Heart left ventricle (tissue), 16 donors: Measurements from ENCODE around the gene MAPKAP1. TPM values are rescaled to one million over a fixed set of nuclear protein-coding genes. Genes with fewer than 3 reads are reported as not detected.

Experiments
- ATAC-seq, 4 donors: fragments of 200-7000 bp; cut with Tn5 transposase; one replicate each; pipeline ENCODE4 v1.9.1; 2020 to 2022; ENCODE audit warnings: moderate library complexity in 4 of 4, mild to moderate bottlenecking in 3 of 4, moderate number of reproducible peaks in 1 of 4
- DNase-seq, 5 donors: peaks; one replicate each; pipeline ENCODE4 v3.0.0-alpha.2; 2020
- H3K27ac ChIP-seq, 12 donors: fragments of 200-600 bp; sonication (generic) in 4 of 12; one replicate each; pipeline versions ENCODE4 v1.5.0 to v1.8.0; 2016 to 2022; ENCODE audit warnings: mild to moderate bottlenecking in 2 of 12
- H3K27me3 ChIP-seq, 9 donors: fragments of 200-600 bp; sonication (generic) in 2 of 9; one replicate each; pipeline versions ENCODE4 v1.5.1 to v1.8.0; 2016 to 2022; ENCODE audit warnings: mild to moderate bottlenecking in 3 of 9
- H3K36me3 ChIP-seq, 9 donors: fragments of 200-600 bp; sonication (generic) in 2 of 9; one replicate each; pipeline versions ENCODE4 v1.5.0 to v1.8.0; 2018 to 2022; ENCODE audit warnings: mild to moderate bottlenecking in 2 of 9
- H3K4me1 ChIP-seq, 12 donors: fragments of 200-600 bp; sonication (generic) in 4 of 12; one replicate each; pipeline versions ENCODE4 v1.5.0 to v1.8.0; 2016 to 2022; ENCODE audit warnings: mild to moderate bottlenecking in 3 of 12
- H3K4me3 ChIP-seq, 12 donors: fragments of 200-600 bp; sonication (generic) in 4 of 12; one replicate each; pipeline versions ENCODE4 v1.5.0 to v1.8.0; 2017 to 2022; ENCODE audit warnings: mild to moderate bottlenecking in 9 of 12, moderate library complexity in 4 of 12
- H3K9me3 ChIP-seq, 12 donors: fragments of 200-600 bp; sonication (generic) in 4 of 12; one replicate each; pipeline versions ENCODE4 v1.5.0 to v1.8.0; 2016 to 2022; ENCODE audit warnings: mild to moderate bottlenecking in 1 of 12
- POLR2A ChIP-seq, 2 donors: fragments of 450-650 bp; IDR thresholded peaks; one replicate each; pipeline ENCODE4 v1.6.1; 2017; ENCODE audit warnings: antibody characterized with exemption in 2 of 2, mild to moderate bottlenecking in 2 of 2, moderate library complexity in 2 of 2
- WGBS, 4 donors: extraction: QIAGEN DNeasy Blood & Tissue Kit in 2 of 4; methylation state at CpG; one replicate each; pipeline versions ENCODE4 v1.1.5 to v1.1.7; 2013 to 2018; 5-methylcytosine and 5-hydroxymethylcytosine counted together
- intact Hi-C, 10 donors: fragments of 100-400 bp; cut with DNase I; formaldehyde crosslinking; loops; one replicate each; pipeline versions ENCODE4 v1.11.1 to v1.14.2; 2022
- polyA plus RNA-seq, 2 donors: library from polyadenylated mRNA; stranded (reverse); fragments of 200-250 nt; gene quantifications; one replicate each; pipeline ENCODE4 v1.2.3, GENCODE V29; 2013
- total RNA-seq, 9 donors: library from RNA; depleted of rRNA in 2 of 9; stranded (reverse); fragments of >200 nt in 2 of 9; fragmentation: NEBNext Ultra II Directional in 3 of 9; extraction: Animal tissue kit (Norgen Biotek cat#: 25700) in 3 of 9; gene quantifications; one replicate each; pipeline versions ENCODE4 v1.1.0 to v1.2.4, GENCODE V29; 2016 to 2023
- TF ChIP-seq, protein P1 (sequence below), 12 donors: fragments of 200-600 bp; sonication (generic) in 4 of 12; IDR thresholded peaks; one replicate each; pipeline versions ENCODE4 v1.5.0 to v1.8.0; 2018 to 2022; ENCODE audit warnings: antibody characterized with exemption in 12 of 12, mild to moderate bottlenecking in 5 of 12
- donor health status: ischemic (EF 13 %, LVEDD 7.1; RV severe dilation, severe dysfunction).
- donor health status: healthy with polysubstance abuse.
- donor health status: DM: no; HTN: yes; CAD: no.
- donor health status: DM: no; HTN: no; CAD: no.
- donor health status: ischemic (EF 25% LVEDD 6.9; RV normal size, moderate dysfunction).
- donor health status: ischemic (EF 25% LVEDD 5.7; RV mildly dilated, moderate dysfunction).
- donor health status: healthy.
- donor health status: DM: yes; HTN: yes; CAD: no.
- donor health status: ischemic (EF 35%, LVEDD 5.7; RV mildly dilated, moderate dysfunction).
- donor health status: nonischemic (EF 11% LVEDD 7.7; RV severe dilation, severe dysfunction).
- donor health status: DM: yes; HTN: yes; CAD: no.
- donor health status: PGD.
- donor health status: ischemic (EF 29% LVEDD 5.4; RV normal size, mild dysfunction).
- donor health status: nonischemic (EF 23%, LVEDD 6.1; RV moderate dilation, normal function).

Gene MAPKAP1
- total and polyA plus RNA-seq, 11 donors = 76.2 to 145 (median 124) TPM

DNA sequence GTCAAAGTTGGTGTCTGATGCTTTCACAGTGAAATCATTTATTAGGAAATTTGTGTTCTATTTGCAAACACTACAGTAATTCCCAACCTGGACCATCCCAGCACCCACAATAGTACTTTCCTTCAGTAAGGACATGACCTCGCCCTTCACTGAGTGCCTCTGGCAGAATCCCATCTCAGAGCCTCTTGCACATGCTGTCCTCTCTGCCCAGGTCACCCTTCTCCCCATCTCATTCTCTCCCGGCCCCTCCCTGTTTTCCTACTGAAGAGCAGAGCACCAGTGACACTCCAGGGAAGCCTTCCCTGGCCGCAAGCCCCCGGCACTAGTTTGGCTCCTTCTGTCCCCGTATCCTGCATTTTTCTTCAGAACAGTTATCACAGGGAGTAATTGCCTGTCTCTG is 220.4 kb downstream of the MAPKAP1 start:
- Histone ChIP-seq H3K4me1 (peaks cover 0 to 33% (median 10%) of the 10 kb centered on the region in 12 donors), H3K9me3 (no peaks in the 10 kb centered on the region), H3K27ac (peak overlapping the region; percentile 33 to 81 (median 74)), H3K27me3 (no peaks in the 10 kb centered on the region), H3K36me3 (peaks cover 0 to 18% (median 9%) of the 10 kb centered on the region in 9 donors), H3K4me3 (no peak overlapping the region)
- TF ChIP-seq POLR2A (IDR thresholded peaks at IDR 0.05) = no peak
- TF ChIP-seq, protein P1, sequence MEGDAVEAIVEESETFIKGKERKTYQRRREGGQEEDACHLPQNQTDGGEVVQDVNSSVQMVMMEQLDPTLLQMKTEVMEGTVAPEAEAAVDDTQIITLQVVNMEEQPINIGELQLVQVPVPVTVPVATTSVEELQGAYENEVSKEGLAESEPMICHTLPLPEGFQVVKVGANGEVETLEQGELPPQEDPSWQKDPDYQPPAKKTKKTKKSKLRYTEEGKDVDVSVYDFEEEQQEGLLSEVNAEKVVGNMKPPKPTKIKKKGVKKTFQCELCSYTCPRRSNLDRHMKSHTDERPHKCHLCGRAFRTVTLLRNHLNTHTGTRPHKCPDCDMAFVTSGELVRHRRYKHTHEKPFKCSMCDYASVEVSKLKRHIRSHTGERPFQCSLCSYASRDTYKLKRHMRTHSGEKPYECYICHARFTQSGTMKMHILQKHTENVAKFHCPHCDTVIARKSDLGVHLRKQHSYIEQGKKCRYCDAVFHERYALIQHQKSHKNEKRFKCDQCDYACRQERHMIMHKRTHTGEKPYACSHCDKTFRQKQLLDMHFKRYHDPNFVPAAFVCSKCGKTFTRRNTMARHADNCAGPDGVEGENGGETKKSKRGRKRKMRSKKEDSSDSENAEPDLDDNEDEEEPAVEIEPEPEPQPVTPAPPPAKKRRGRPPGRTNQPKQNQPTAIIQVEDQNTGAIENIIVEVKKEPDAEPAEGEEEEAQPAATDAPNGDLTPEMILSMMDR (IDR thresholded peaks at IDR 0.05) = no peak
- WGBS, 4 donors = 43 to 60% (median 54%) methylated on average over 5 of the region's 5 CpGs
- ATAC-seq = peak; percentile 92 to 96 (median 94)
- intact Hi-C loops = loop anchor here in 1 of 10 donors (10.0 kb wide), 1 partner anchor 148 kb away; no protein-coding TSS in a partner anchor
- DNase-seq = peak in 4 of 5 donors; percentile 68 to 91 (median 77)

DNA sequence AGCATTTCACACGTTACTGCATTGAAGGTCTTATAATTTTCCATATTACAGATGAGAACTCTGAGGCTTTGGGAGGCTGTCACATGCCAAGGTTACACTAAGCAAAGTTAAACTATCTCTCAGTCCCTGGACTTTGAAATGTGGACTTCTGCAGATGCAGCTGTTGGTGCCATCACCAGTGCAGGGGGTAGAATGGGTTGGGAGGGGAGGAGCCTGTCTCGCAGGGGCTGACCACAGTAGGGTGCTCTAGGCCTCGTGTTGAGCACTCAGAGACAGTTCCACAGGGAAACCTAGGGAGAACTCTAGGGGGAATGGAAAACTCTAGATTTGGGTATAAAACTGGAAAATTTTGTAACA is 220.9 kb downstream of the MAPKAP1 start:
- H3K27me3 ChIP-seq = no peaks in the 10 kb centered on the region
- no peak for DNase-seq
- no peaks in the 10 kb centered on the region for H3K9me3 ChIP-seq
- peak; percentile 32 to 56 (median 38) for ATAC-seq
- WGBS, 4 donors = 71 to 78% (median 76%) methylated on average over 3 of the region's 3 CpGs
- intact Hi-C loops = loop anchor here in 1 of 10 donors (10.0 kb wide), 1 partner anchor 149 kb away; no protein-coding TSS in a partner anchor
- peaks cover 0 to 23% (median 14%) of the 10 kb centered on the region in 9 donors for H3K36me3 ChIP-seq
- H3K4me3 ChIP-seq = no peak overlapping the region
- peak overlapping the region in 11 of 12 donors; percentile 57 to 81 (median 75) for H3K27ac ChIP-seq
- TF ChIP-seq, protein P1 (IDR thresholded peaks at IDR 0.05) = peak in 1 of 12 donors; percentile 18
- no peak for TF ChIP-seq POLR2A (IDR thresholded peaks at IDR 0.05)
- H3K4me1 ChIP-seq = peaks cover 0 to 33% (median 10%) of the 10 kb centered on the region in 12 donors

DNA sequence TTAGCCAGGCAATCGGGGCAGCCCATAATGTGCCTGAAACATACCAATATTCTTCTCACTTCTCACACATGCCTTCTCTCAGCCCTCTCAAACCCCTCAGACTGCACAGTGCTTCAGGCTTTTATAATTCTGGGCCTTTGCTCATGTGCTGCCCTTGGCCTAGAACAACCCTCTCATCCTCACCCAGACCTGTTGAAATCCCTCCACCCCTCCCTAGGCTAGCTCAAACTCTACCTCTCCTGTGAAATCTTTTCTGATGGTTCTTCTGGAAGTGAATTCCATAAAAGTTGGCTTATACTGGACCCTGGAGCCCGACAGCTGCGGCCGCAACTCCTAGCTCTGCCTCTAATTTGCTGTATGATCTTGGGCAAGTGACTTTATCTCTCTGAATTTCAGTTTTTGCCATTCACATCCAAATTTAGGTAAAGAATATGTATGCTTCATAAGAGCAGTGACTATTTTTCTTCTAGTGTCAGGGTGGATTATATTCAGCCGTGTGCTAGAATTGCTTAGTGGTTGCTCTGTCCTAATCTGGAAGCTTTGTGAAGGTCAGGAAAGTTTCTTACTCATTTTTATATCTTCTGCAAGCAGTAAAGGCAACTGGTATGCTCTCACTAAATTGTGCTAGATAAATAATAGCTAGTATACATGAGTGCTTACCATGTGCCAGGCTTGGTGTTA is 221.4 kb downstream of the MAPKAP1 start:
- DNase-seq (no peak), ATAC-seq (peak; percentile 27 to 64 (median 56))
- no peak overlapping the region for H3K4me3 ChIP-seq
- intact Hi-C loops = loop anchor here in 1 of 10 donors (10.0 kb wide), 1 partner anchor 149 kb away; no protein-coding TSS in a partner anchor
- 52 to 72% (median 59%) methylated on average over 5 of the region's 5 CpGs for WGBS, 4 donors
- no peaks in the 10 kb centered on the region for H3K9me3 ChIP-seq
- TF ChIP-seq POLR2A (IDR thresholded peaks at IDR 0.05) = no peak
- TF ChIP-seq, protein P1 (IDR thresholded peaks at IDR 0.05) = no peak
- peak overlapping the region; percentile 39 to 81 (median 74) for H3K27ac ChIP-seq
- peaks cover 0 to 33% (median 10%) of the 10 kb centered on the region in 12 donors for H3K4me1 ChIP-seq
- no peaks in the 10 kb centered on the region for H3K27me3 ChIP-seq
- H3K36me3 ChIP-seq = peaks cover 0 to 25% (median 16%) of the 10 kb centered on the region in 9 donors
